SIG-M5 treated with dmso at 0.1 percent for 504 hours (cell line): ENCODE results near the gene MARF1.
A peak's percentile ranks its signal among the peaks of the same experiment; 100 is the strongest.
"Not testable (repeated sequence)": the region's sequence is repeated elsewhere in the genome, so short reads cannot be mapped to it uniquely, and the experiment has no call there.

ENCODE experiments used
- DNase-seq: peaks from one replicate; lab custom pipeline; 2025; ENCODE audit not compliant: unreplicated experiment; lab: John Stamatoyannopoulos, UW

MARF1 gene

GRCh38 chr16:15654591-15654990, 11.6 kb upstream of the MARF1 start:
- DNase-seq: no peak

GRCh38 chr16:15653227-15653626, 10.3 kb upstream of the MARF1 start:
- DNase-seq: no peak

GRCh38 chr16:15652293-15653001, 9.5 kb upstream of the MARF1 start:
- no peak for DNase-seq

- no peak for DNase-seq
These were observed 7.8 kb upstream of the MARF1 start for GRCh38 chr16:15650698-15651171.

- DNase-seq: peak; percentile 79
These were observed 7.2 kb upstream of the MARF1 start, which contains the start of gene NDE1 for GRCh38 chr16:15650019-15650697. NDE1 (plus strand) TSS chr16:15650245; CDS start chr16:15664779, 14,534 bp downstream.

- DNase-seq: no peak
These were observed 6.7 kb upstream of the MARF1 start for GRCh38 chr16:15649727-15650018.

- DNase-seq: not testable (repeated sequence)
These were observed 6.4 kb upstream of the MARF1 start for GRCh38 chr16:15649311-15649710.

- DNase-seq: no peak
These were observed 5.3 kb upstream of the MARF1 start for GRCh38 chr16:15648135-15648730.

- no peak for DNase-seq
These were observed 4.5 kb upstream of the MARF1 start for GRCh38 chr16:15647294-15648014.

- not testable (repeated sequence) for DNase-seq
These were observed 3.8 kb upstream of the MARF1 start for GRCh38 chr16:15646557-15647293.

- peak; percentile 30 for DNase-seq
These were observed 2.1 kb upstream of the MARF1 start for GRCh38 chr16:15644962-15645465.

GRCh38 chr16:15644267-15644961, 1.5 kb upstream of the MARF1 start:
- DNase-seq: no peak

GRCh38 chr16:15643946-15644250, 944 bp upstream of the MARF1 start:
- DNase-seq: no peak

GRCh38 chr16:15642557-15643047, 352 bp downstream of the MARF1 start:
- peak; percentile 78 for DNase-seq

GRCh38 chr16:15641753-15642556, 999 bp downstream of the MARF1 start:
- no peak for DNase-seq

GRCh38 chr16:15640966-15641365, 2.0 kb downstream of the MARF1 start:
- DNase-seq: no peak

- peak; percentile 72 for DNase-seq
These were observed 3.8 kb downstream of the MARF1 start for GRCh38 chr16:15639061-15639568.

- no peak for DNase-seq
These were observed 6.5 kb downstream of the MARF1 start for GRCh38 chr16:15636392-15636873.

- no peak for DNase-seq
These were observed 7.0 kb downstream of the MARF1 start for GRCh38 chr16:15635926-15636325.
